K562 (cell line): ENCODE results near the gene MRPL58. TPM values are rescaled to one million over a fixed set of nuclear protein-coding genes. Genes with fewer than 3 reads are reported as not detected.

ENCODE experiments used
- ATAC-seq: fragments of 200-7000 bp; cut with Tn5 transposase; 3 replicates; pipeline ENCODE4 v1.9.1; 2020; ENCODE audit warnings: moderate library complexity
- BruUV-seq: library from RNA; stranded (reverse); fragments of 400-500 nt; replicated peaks from 2 replicates; lab custom pipeline; 2021; lab: Mats Ljungman, UMichigan
- CTCF ChIA-PET: fragments of 300-600 bp; formaldehyde crosslinking; extraction: SDS; loops from one replicate; lab custom pipeline; 2021; ENCODE audit warnings: low intra/inter-chr PET ratio; lab: Yijun Ruan, JAX
- POLR2A ChIA-PET: fragments of 300-600, 350-650 bp; sonication (Branson Sonifier 250); formaldehyde crosslinking; extraction: SDS; loops from one replicate; lab custom pipeline; 2021; ENCODE audit warnings: antibody characterized with exemption, inconsistent platforms; lab: Yijun Ruan, JAX
- DNase-seq, 4 experiments: peaks; one replicate each; pipeline versions ENCODE4 v3.0.0 to v3.0.0-alpha.2; 2011 to 2018; ENCODE audit warnings: low spot score in 3 of 4, mixed read lengths in 3 of 4; ENCODE audit errors: extremely low read depth in 1 of 4
- FAIRE-seq: peaks from 2 replicates; lab custom pipeline; 2011; peaks lifted over from hg19 to GRCh38; lab: Jason Lieb, UNC
- H2AFZ ChIP-seq: 2 replicates; pipeline ENCODE4 v1.6.0; 2011; ENCODE audit warnings: low read depth, low read length, control low read depth, inconsistent platforms
- H3K27ac ChIP-seq: fragments of 200-600 bp; 3 replicates; pipeline ENCODE4 v1.8.0; 2011; ENCODE audit warnings: low read depth, mild to moderate bottlenecking, control low read depth, inconsistent platforms, low read length, moderate library complexity, mixed read lengths; ENCODE audit errors: extremely low read depth
- H3K27me3 ChIP-seq, 2 experiments: fragments of 300-600 bp in 1 of 2; 2 replicates in 1 of 2; 3 replicates in 1 of 2; pipeline versions ENCODE4 v1.6.0 to v1.8.0; 2011; ENCODE audit warnings: inconsistent platforms in 2 of 2, low read length in 2 of 2, mild to moderate bottlenecking in 1 of 2, mixed read lengths in 1 of 2, moderate library complexity in 1 of 2; ENCODE audit not compliant: control insufficient read depth in 2 of 2, insufficient read depth in 2 of 2
- H3K36me3 ChIP-seq: fragments of 300-600 bp; 3 replicates; pipeline ENCODE4 v1.8.0; 2011; ENCODE audit warnings: mild to moderate bottlenecking, low read length, inconsistent platforms; ENCODE audit not compliant: control insufficient read depth, insufficient read depth
- H3K4me1 ChIP-seq, 2 experiments: fragments of 200-600 bp in 1 of 2; replicated peaks in 1 of 2; 2 replicates in 1 of 2; 3 replicates in 1 of 2; pipeline versions ENCODE4 v1.5.1 to v1.8.0; 2011; ENCODE audit warnings: inconsistent platforms in 2 of 2, low read length in 2 of 2, mild to moderate bottlenecking in 1 of 2, mixed read lengths in 1 of 2, moderate library complexity in 1 of 2; ENCODE audit not compliant: control insufficient read depth in 2 of 2, insufficient read depth in 2 of 2
- H3K4me2 ChIP-seq: 2 replicates; pipeline ENCODE4 v1.6.1; 2011; ENCODE audit warnings: low read length, control low read depth, inconsistent platforms, mixed read lengths; ENCODE audit not compliant: insufficient read depth
- H3K4me3 ChIP-seq: fragments of 200-600 bp; sonication (generic), shearing (Covaris generic); 2 replicates; pipeline ENCODE4 v1.5.1; 2016; ENCODE audit warnings: control low read depth, inconsistent platforms
- H3K79me2 ChIP-seq: fragments of 200-600 bp; 3 replicates; pipeline ENCODE4 v1.8.0; 2011; ENCODE audit warnings: low read length, inconsistent platforms; ENCODE audit not compliant: control insufficient read depth, insufficient read depth
- H3K9ac ChIP-seq, 2 experiments: 2 replicates each; pipeline versions ENCODE4 v1.6.0 to v1.6.1; 2011; ENCODE audit warnings: low read depth in 2 of 2, low read length in 2 of 2, control low read depth in 1 of 2, inconsistent platforms in 1 of 2, mild to moderate bottlenecking in 1 of 2, mixed read lengths in 1 of 2; ENCODE audit not compliant: insufficient read depth in 1 of 2
- H3K9me1 ChIP-seq: one replicate; pipeline ENCODE4 v1.6.0; 2011; ENCODE audit warnings: inconsistent platforms, mild to moderate bottlenecking, low read length, moderate library complexity; ENCODE audit not compliant: control insufficient read depth, insufficient read depth
- H3K9me3 ChIP-seq: replicated peaks from 2 replicates; pipeline ENCODE4 v1.5.1; 2011; ENCODE audit warnings: low read depth, low read length, inconsistent platforms; ENCODE audit not compliant: control insufficient read depth, insufficient read depth
- H4K20me1 ChIP-seq: replicated peaks from 2 replicates; pipeline ENCODE4 v1.6.1; 2011; ENCODE audit warnings: low read length, inconsistent platforms, mixed read lengths; ENCODE audit not compliant: control insufficient read depth, insufficient read depth
- CBX1 ChIP-seq: sonication (generic); IDR thresholded peaks from 2 replicates; pipeline ENCODE4 v1.6.1; 2016; ENCODE audit warnings: antibody characterized with exemption, low read depth, mild to moderate bottlenecking
- ZNF436 ChIP-seq: fragments of 250-450, 450-650 bp; sonication (Bioruptor Pico); formaldehyde crosslinking; IDR thresholded peaks from 2 replicates; pipeline ENCODE4 v1.7.0; 2020; ENCODE audit warnings: mild to moderate bottlenecking
- WGBS: fragments of 100-300 bp; shearing (Covaris generic); methylation state at CpG from one replicate; pipeline ENCODE4 v1.1.6; 2016; ENCODE audit warnings: low coverage, mixed read lengths; ENCODE audit not compliant: insufficient coverage; ENCODE audit errors: missing lambda C conversion rate; 5-methylcytosine and 5-hydroxymethylcytosine counted together
- in situ Hi-C: fragments of 300-500 bp; cut with MboI; formaldehyde crosslinking; loops from 4 replicates; pipeline ENCODE4 v1.15.0; 2018; ENCODE audit warnings: inconsistent platforms, mixed read lengths
- intact Hi-C: fragments of 100-400 bp; cut with micrococcal nuclease; formaldehyde crosslinking; loops from 2 replicates; pipeline ENCODE4 v1.14.2; 2022
- polyA plus RNA-seq, 8 experiments: library from polyadenylated mRNA; depleted of rRNA in 4 of 8; stranded (reverse) in 5 of 8; unstranded in 3 of 8; fragments of >200 nt; fragmentation: Nextera tagmentation in 2 of 8; fragmentation: Illumina TruSeq in 1 of 8; extraction: Ambion mirVana in 2 of 8; extraction: Trizol in 1 of 8; gene quantifications; 2 replicates each; pipeline versions ENCODE4 v1.2.1 to v1.2.3, GENCODE V29; 2011 to 2014; ENCODE audit warnings: inconsistent platforms in 1 of 8, missing spikeins in 1 of 8
- total RNA-seq, 7 experiments: library from RNA; depleted of rRNA in 6 of 7; stranded (reverse); fragments of >200 nt in 6 of 7; fragmentation: Illumina TruSeq in 2 of 7; extraction: Trizol in 2 of 7; gene quantifications; 2 replicates each; pipeline versions ENCODE4 v1.2.1 to v1.2.3, GENCODE V29; 2011 to 2021; ENCODE audit warnings: low replicate concordance in 1 of 7
- TF ChIP-seq, protein P1 (sequence below): IDR thresholded peaks from 3 replicates; pipeline ENCODE4 v1.6.1; 2011; ENCODE audit warnings: borderline replicate concordance, mild to moderate bottlenecking, moderate library complexity; ENCODE audit not compliant: insufficient read length; ENCODE audit errors: extremely low read depth
- TF ChIP-seq, protein P2 (sequence below): fragments of 150-350 bp; conservative IDR thresholded peaks from 2 replicates; pipeline ENCODE4 v1.6.1; 2014; ENCODE audit warnings: low read length

Gene MRPL58
- total and polyA plus RNA-seq, 9 of the 15 experiments (the other 6 are each of a cell fraction or from before 2014, with no cell fraction given) = 30.8 to 107 (median 72.4) TPM

- H3K4me1 ChIP-seq = peaks cover 0 to 3% of the 10 kb centered on the region in 2 experiments; a peak in 2 of 5 replicates
- peaks cover 78% of the 10 kb centered on the region for H3K36me3 ChIP-seq
- no peak overlapping the region for H3K9ac ChIP-seq
Measured at GRCh38 chr17:75061055-75061438, 48.6 kb downstream of the MRPL58 start.

More at GRCh38 chr17:75061055-75061438, 48.6 kb downstream of the MRPL58 start:
- Histone ChIP-seq H4K20me1 (0 out of 2 replicates have a peak, but pooled peaks cover 3% of the 10 kb centered on the region), H3K4me2 (no peak overlapping the region), H3K27me3 (no peaks in the 10 kb centered on the region), H2AFZ (no peak overlapping the region), H3K4me3 (no peak overlapping the region), H3K27ac (no peak overlapping the region), H3K9me3 (no peaks in the 10 kb centered on the region), H3K79me2 (no peaks in the 10 kb centered on the region), H3K9me1 (no peaks in the 10 kb centered on the region)
- in situ Hi-C loops = loop anchor here (5.0 kb wide), 1 partner anchor 51 kb away; no protein-coding TSS in a partner anchor
- intact Hi-C loops = loop anchor here (2.0 kb wide), 1 partner anchor 70 kb away; the partner anchor contains the start of gene NT5C
- TF ChIP-seq, protein P1, sequence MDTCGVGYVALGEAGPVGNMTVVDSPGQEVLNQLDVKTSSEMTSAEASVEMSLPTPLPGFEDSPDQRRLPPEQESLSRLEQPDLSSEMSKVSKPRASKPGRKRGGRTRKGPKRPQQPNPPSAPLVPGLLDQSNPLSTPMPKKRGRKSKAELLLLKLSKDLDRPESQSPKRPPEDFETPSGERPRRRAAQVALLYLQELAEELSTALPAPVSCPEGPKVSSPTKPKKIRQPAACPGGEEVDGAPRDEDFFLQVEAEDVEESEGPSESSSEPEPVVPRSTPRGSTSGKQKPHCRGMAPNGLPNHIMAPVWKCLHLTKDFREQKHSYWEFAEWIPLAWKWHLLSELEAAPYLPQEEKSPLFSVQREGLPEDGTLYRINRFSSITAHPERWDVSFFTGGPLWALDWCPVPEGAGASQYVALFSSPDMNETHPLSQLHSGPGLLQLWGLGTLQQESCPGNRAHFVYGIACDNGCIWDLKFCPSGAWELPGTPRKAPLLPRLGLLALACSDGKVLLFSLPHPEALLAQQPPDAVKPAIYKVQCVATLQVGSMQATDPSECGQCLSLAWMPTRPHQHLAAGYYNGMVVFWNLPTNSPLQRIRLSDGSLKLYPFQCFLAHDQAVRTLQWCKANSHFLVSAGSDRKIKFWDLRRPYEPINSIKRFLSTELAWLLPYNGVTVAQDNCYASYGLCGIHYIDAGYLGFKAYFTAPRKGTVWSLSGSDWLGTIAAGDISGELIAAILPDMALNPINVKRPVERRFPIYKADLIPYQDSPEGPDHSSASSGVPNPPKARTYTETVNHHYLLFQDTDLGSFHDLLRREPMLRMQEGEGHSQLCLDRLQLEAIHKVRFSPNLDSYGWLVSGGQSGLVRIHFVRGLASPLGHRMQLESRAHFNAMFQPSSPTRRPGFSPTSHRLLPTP = no peak
- TF ChIP-seq, protein P2, sequence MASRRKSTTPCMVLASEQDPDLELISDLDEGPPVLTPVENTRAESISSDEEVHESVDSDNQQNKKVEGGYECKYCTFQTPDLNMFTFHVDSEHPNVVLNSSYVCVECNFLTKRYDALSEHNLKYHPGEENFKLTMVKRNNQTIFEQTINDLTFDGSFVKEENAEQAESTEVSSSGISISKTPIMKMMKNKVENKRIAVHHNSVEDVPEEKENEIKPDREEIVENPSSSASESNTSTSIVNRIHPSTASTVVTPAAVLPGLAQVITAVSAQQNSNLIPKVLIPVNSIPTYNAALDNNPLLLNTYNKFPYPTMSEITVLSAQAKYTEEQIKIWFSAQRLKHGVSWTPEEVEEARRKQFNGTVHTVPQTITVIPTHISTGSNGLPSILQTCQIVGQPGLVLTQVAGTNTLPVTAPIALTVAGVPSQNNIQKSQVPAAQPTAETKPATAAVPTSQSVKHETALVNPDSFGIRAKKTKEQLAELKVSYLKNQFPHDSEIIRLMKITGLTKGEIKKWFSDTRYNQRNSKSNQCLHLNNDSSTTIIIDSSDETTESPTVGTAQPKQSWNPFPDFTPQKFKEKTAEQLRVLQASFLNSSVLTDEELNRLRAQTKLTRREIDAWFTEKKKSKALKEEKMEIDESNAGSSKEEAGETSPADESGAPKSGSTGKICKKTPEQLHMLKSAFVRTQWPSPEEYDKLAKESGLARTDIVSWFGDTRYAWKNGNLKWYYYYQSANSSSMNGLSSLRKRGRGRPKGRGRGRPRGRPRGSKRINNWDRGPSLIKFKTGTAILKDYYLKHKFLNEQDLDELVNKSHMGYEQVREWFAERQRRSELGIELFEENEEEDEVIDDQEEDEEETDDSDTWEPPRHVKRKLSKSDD = no peak
- no peak for TF ChIP-seq ZNF436 (CRISPR knock-in tag)
- no peak for TF ChIP-seq CBX1
- ChIA-PET CTCF (no interaction called here), POLR2A (interaction anchor here (0.6 to 1.8 kb wide), 7 partner anchors 11 to 186 kb away, joined by 3 to 8 read pairs (median 3); partner anchors contain the start of genes ATP5PD and KCTD2)
- DNase-seq = peak in 1 of 4 experiments; percentile 9
- FAIRE-seq = no peak
- BruUV-seq = no TSS peak
- 93% methylated on average over 10 of the region's 10 CpGs for WGBS
- no peak for ATAC-seq
